ENCODE measurements around the gene DLG1.

GRCh38 chr3:197216914-197217313, 81.5 kb downstream of the DLG1 start:
- TF ChIP-seq ZNF274 (IDR thresholded peaks at IDR 0.05; ENCODE audit: low read depth, low read length), result no peak
- TF ChIP-seq YY1 (IDR thresholded peaks at IDR 0.05; ENCODE audit: insufficient read depth, insufficient read length), result no peak
